SK-N-SH treated with all-trans-retinoic acid at 6 μM for 48 hours (cell line): ENCODE data around the gene APOBEC4.

Experiments used
- ATAC-seq: fragments of 200-7000 bp; cut with Tn5 transposase; 3 replicates; pipeline ENCODE4 v1.9.1; 2020; ENCODE audit warnings: mild to moderate bottlenecking, moderate library complexity
- ARNTL ChIP-seq: fragments of 450-650 bp; formaldehyde crosslinking; IDR thresholded peaks from 2 replicates; pipeline ENCODE4 v1.5.0; 2020; ENCODE audit warnings: low read depth, mild to moderate bottlenecking, moderate library complexity, borderline replicate concordance
- BACH2 ChIP-seq: fragments of 250-450 bp; sonication (Bioruptor Pico); IDR thresholded peaks from 2 replicates; pipeline ENCODE4 v1.9.0; 2021; ENCODE audit warnings: mild to moderate bottlenecking, borderline replicate concordance
- CREB5 ChIP-seq: fragments of 250-450 bp; sonication (Bioruptor Pico); IDR thresholded peaks from 2 replicates; pipeline ENCODE4 v1.5.1; 2020; ENCODE audit warnings: low read depth, mild to moderate bottlenecking, moderate library complexity
- CSDC2 ChIP-seq: fragments of 250-450 bp; sonication (Bioruptor Pico); IDR thresholded peaks from 2 replicates; pipeline ENCODE4 v1.5.0; 2020; ENCODE audit warnings: mild to moderate bottlenecking, moderate library complexity
- CSRNP3 ChIP-seq: fragments of 250-450 bp; sonication (Bioruptor Pico); IDR thresholded peaks from 2 replicates; pipeline ENCODE4 v1.5.1; 2021; ENCODE audit warnings: mild to moderate bottlenecking, moderate library complexity
- ESRRG ChIP-seq: fragments of 250-450 bp; sonication (Bioruptor Pico); IDR thresholded peaks from 2 replicates; pipeline ENCODE4 v1.6.1; 2021; ENCODE audit warnings: mild to moderate bottlenecking
- GLIS3 ChIP-seq: fragments of 250-450 bp; sonication (Bioruptor Pico); IDR thresholded peaks from 2 replicates; pipeline ENCODE4 v1.5.0; 2020; ENCODE audit warnings: mild to moderate bottlenecking, moderate library complexity
- ISL1 ChIP-seq: fragments of 250-450 bp; sonication (Bioruptor Pico); IDR thresholded peaks from 2 replicates; pipeline ENCODE4 v2.1.2; 2022; ENCODE audit warnings: mild to moderate bottlenecking, moderate library complexity
- OSR1 ChIP-seq: fragments of 250-450 bp; sonication (Bioruptor Pico); IDR thresholded peaks from 2 replicates; pipeline ENCODE4 v1.8.0; 2022; ENCODE audit warnings: moderate library complexity, mild to moderate bottlenecking, inconsistent platforms
- PATZ1 ChIP-seq: fragments of 250-450 bp; sonication (Bioruptor Pico); IDR thresholded peaks from 2 replicates; pipeline ENCODE4 v1.8.0; 2020; ENCODE audit warnings: mild to moderate bottlenecking, moderate library complexity, borderline replicate concordance
- POU6F1 ChIP-seq: fragments of 250-450 bp; sonication (Bioruptor Pico); IDR thresholded peaks from 2 replicates; pipeline ENCODE4 v1.8.0; 2021; ENCODE audit warnings: low read depth, mild to moderate bottlenecking, moderate library complexity, borderline replicate concordance
- RARB ChIP-seq: fragments of 250-450 bp; sonication (Bioruptor Pico); IDR thresholded peaks from 2 replicates; pipeline ENCODE4 v1.8.0; 2021; ENCODE audit warnings: mild to moderate bottlenecking, moderate library complexity
- SNAI2 ChIP-seq: fragments of 250-450 bp; sonication (Bioruptor Pico); IDR thresholded peaks from 2 replicates; pipeline ENCODE4 v1.5.0; 2020; ENCODE audit warnings: mild to moderate bottlenecking, moderate library complexity
- TCF4 ChIP-seq: fragments of 250-450 bp; sonication (Bioruptor Pico); IDR thresholded peaks from 2 replicates; pipeline ENCODE4 v1.8.0; 2021; ENCODE audit warnings: mild to moderate bottlenecking, moderate library complexity, borderline replicate concordance
- TOX ChIP-seq: fragments of 250-450 bp; sonication (Bioruptor Pico); IDR thresholded peaks from 2 replicates; pipeline ENCODE4 v1.8.0; 2021; ENCODE audit warnings: mild to moderate bottlenecking, moderate library complexity, borderline replicate concordance
- TSHZ2 ChIP-seq: fragments of 250-450 bp; sonication (Bioruptor Pico); IDR thresholded peaks from 2 replicates; pipeline ENCODE4 v1.5.0; 2020; ENCODE audit warnings: mild to moderate bottlenecking, moderate library complexity
- ZFP3 ChIP-seq: fragments of 250-450 bp; sonication (Bioruptor Pico); IDR thresholded peaks from 2 replicates; pipeline ENCODE4 v1.5.0; 2020; ENCODE audit warnings: mild to moderate bottlenecking, moderate library complexity
- ZFP30 ChIP-seq: fragments of 450-650 bp; formaldehyde crosslinking; IDR thresholded peaks from 2 replicates; pipeline ENCODE4 v1.5.0; 2022; ENCODE audit warnings: mild to moderate bottlenecking, moderate library complexity
- ZNF565 ChIP-seq: fragments of 450-650 bp; formaldehyde crosslinking; conservative IDR thresholded peaks from 2 replicates; pipeline ENCODE4 v1.5.0; 2020; ENCODE audit warnings: low read depth, mild to moderate bottlenecking, moderate library complexity
- ZNF8 ChIP-seq: fragments of 450-650 bp; formaldehyde crosslinking; IDR thresholded peaks from 2 replicates; pipeline ENCODE4 v1.5.0; 2020; ENCODE audit warnings: mild to moderate bottlenecking, moderate library complexity

Gene APOBEC4

GRCh38 chr1:183632964-183633363 is 20.2 kb downstream of the APOBEC4 start:
- TF ChIP-seq SNAI2 (CRISPR knock-in tag) (no peak), ZFP3 (no peak), POU6F1 (CRISPR knock-in tag) (no peak), TSHZ2 (CRISPR knock-in tag) (no peak), CSDC2 (CRISPR knock-in tag) (no peak), TOX (CRISPR knock-in tag) (no peak), ESRRG (CRISPR knock-in tag) (no peak), OSR1 (CRISPR knock-in tag) (no peak), RARB (no peak), ZNF565 (no peak), ISL1 (CRISPR knock-in tag) (no peak), TCF4 (CRISPR knock-in tag) (no peak), CREB5 (CRISPR knock-in tag) (no peak), ZFP30 (no peak), BACH2 (no peak), CSRNP3 (no peak), GLIS3 (no peak), ZNF8 (CRISPR knock-in tag) (no peak)
- no peak for ATAC-seq

GRCh38 chr1:183632114-183632513 is 21.0 kb downstream of the APOBEC4 start:
- ATAC-seq: no peak
- no peak for TF ChIP-seq CSRNP3
- TF ChIP-seq ARNTL (CRISPR knock-in tag): no peak
- no peak for TF ChIP-seq CREB5 (CRISPR knock-in tag)
- no peak for TF ChIP-seq PATZ1 (CRISPR knock-in tag)
